ENCODE measurements around the gene KRT6B. TPM values are rescaled to one million over a fixed set of nuclear protein-coding genes. Genes with fewer than 3 reads are reported as not detected.

Gene KRT6B
- total RNA-seq, 1 experiment from 2014 or later = not detected

- no TSS peak for BruUV-seq (replicated peaks)
- H3K4me2 ChIP-seq (ENCODE audit: low read length) = no peak within 1 kb of the TSS
These were observed 17.7 kb downstream of the KRT6B start, which contains the start of gene KRT75 for GRCh38 chr12:52434081-52434733. TSS of gene KRT75 (minus strand) at chr12:52434371. CDS start at chr12:52434304, 67 bp downstream.

GRCh38 chr12:52433501-52434080, 18.4 kb downstream of the KRT6B start:
- Histone ChIP-seq H4K20me1 (ENCODE audit: insufficient read depth) (no peaks in the 10 kb centered on the region), H3K4me1 (ENCODE audit: control insufficient read depth in 1 of 2, insufficient read depth in 2 of 2, low read length in 2 of 2) (peaks cover 0 to 32% of the 10 kb centered on the region in 2 experiments; a peak in 2 of 4 replicates), H3K36me3 (ENCODE audit: control insufficient read depth in 1 of 2, insufficient read depth in 2 of 2, low read length in 2 of 2) (no peaks in the 10 kb centered on the region), H3K4me3 (replicated peaks in 1 of 2; ENCODE audit: low read depth in 1 of 2, low read length in 2 of 2) (no peak overlapping the region), H3K79me2 (ENCODE audit: insufficient read depth, low read length) (no peaks in the 10 kb centered on the region), H3K9me3 (ENCODE audit: control insufficient read depth in 1 of 2, insufficient read depth in 1 of 2, low read depth in 1 of 2, low read length in 2 of 2) (no peaks in the 10 kb centered on the region), H3K9me2 (ENCODE audit: insufficient read depth) (no peaks in the 10 kb centered on the region), H3K27ac (ENCODE audit: low read depth, low read length) (no peak overlapping the region), H2AFZ (ENCODE audit: low read depth, low read length, poor library complexity, severe bottlenecking) (no peak overlapping the region), H3K4me2 (ENCODE audit: low read length) (no peak overlapping the region), H3K9ac (ENCODE audit: low read length) (no peak overlapping the region), H3K27me3 (ENCODE audit: insufficient read depth, low read length) (no peaks in the 10 kb centered on the region; the same call in 1 of the 2 replicates)
- no peak for DNase-seq (ENCODE audit: low read depth, low spot score)
- no peak for ATAC-seq
- BruUV-seq (replicated peaks) = no TSS peak
- ChIA-PET CTCF (interaction anchor here (1.8 kb wide), 1 partner anchor 437 kb away, joined by 3 read pairs; no protein-coding TSS in a partner anchor), POLR2A (no interaction called here), RAD21 (ENCODE audit: low non-redundant PET in 1 of 2, low total read pairs in 2 of 2, uncharacterized antibody in 2 of 2, unreplicated experiment in 2 of 2) (no interaction called here)
- intact Hi-C loops (cut with micrococcal nuclease) = no loop called here
- TF ChIP-seq TCF7L2 (IDR thresholded peaks at IDR 0.05; ENCODE audit: borderline replicate concordance, extremely low read depth, insufficient read depth, insufficient read length) (no peak), ZBTB33 (IDR thresholded peaks at IDR 0.05; ENCODE audit: extremely low read depth, insufficient replicate concordance, low read length) (no peak), FOSL1 (IDR thresholded peaks at IDR 0.05; ENCODE audit: low read depth) (no peak), ZNF274 (IDR thresholded peaks at IDR 0.05; ENCODE audit: low read depth, low read length) (no peak), CTCF (IDR thresholded peaks at IDR 0.05 in 2 of 3, conservative IDR thresholded peaks at IDR 0.05 in 1 of 3; ENCODE audit: borderline replicate concordance in 1 of 3, insufficient read depth in 1 of 3, low read depth in 2 of 3, low read length in 2 of 3) (no peak), ZFX (IDR thresholded peaks at IDR 0.05) (no peak), CEBPB (IDR thresholded peaks at IDR 0.05; ENCODE audit: low read depth) (no peak), ELF1 (IDR thresholded peaks at IDR 0.05; ENCODE audit: borderline replicate concordance, low read depth) (no peak), SRF (IDR thresholded peaks at IDR 0.05; ENCODE audit: low read depth) (no peak)

More at GRCh38 chr12:52434081-52434733, 17.7 kb downstream of the KRT6B start, which contains the start of gene KRT75:
- Histone ChIP-seq H3K9me2 (ENCODE audit: insufficient read depth) (no peaks in the 10 kb centered on the region), H3K36me3 (ENCODE audit: control insufficient read depth in 1 of 2, insufficient read depth in 2 of 2, low read length in 2 of 2) (no peaks in the 10 kb centered on the region), H3K27me3 (ENCODE audit: insufficient read depth, low read length) (no peaks in the 10 kb centered on the region; the same call in 1 of the 2 replicates), H3K79me2 (ENCODE audit: insufficient read depth, low read length) (no peaks in the 10 kb centered on the region), H3K4me1 (ENCODE audit: control insufficient read depth in 1 of 2, insufficient read depth in 2 of 2, low read length in 2 of 2) (peaks cover 0 to 38% of the 10 kb centered on the region in 2 experiments; a peak in 2 of 4 replicates), H3K27ac (ENCODE audit: low read depth, low read length) (no peak within 1 kb of the TSS), H3K9me3 (ENCODE audit: control insufficient read depth in 1 of 2, insufficient read depth in 1 of 2, low read depth in 1 of 2, low read length in 2 of 2) (no peaks in the 10 kb centered on the region), H4K20me1 (ENCODE audit: insufficient read depth) (no peaks in the 10 kb centered on the region), H3K9ac (ENCODE audit: low read length) (no peak within 1 kb of the TSS), H3K4me3 (replicated peaks in 1 of 2; ENCODE audit: low read depth in 1 of 2, low read length in 2 of 2) (no peak within 1 kb of the TSS), H2AFZ (ENCODE audit: low read depth, low read length, poor library complexity, severe bottlenecking) (no peak within 1 kb of the TSS)
- CTCF ChIA-PET = interaction anchor here (1.8 kb wide), 1 partner anchor 436 kb away, joined by 3 read pairs; no protein-coding TSS in a partner anchor
- DNase-seq (ENCODE audit: low read depth, low spot score) (no peak), ATAC-seq (no peak)
- RAD21 ChIA-PET (ENCODE audit: low non-redundant PET in 1 of 2, low total read pairs in 2 of 2, uncharacterized antibody in 2 of 2, unreplicated experiment in 2 of 2) = no interaction called here
- intact Hi-C loops (cut with micrococcal nuclease) = no loop called here
- POLR2A ChIA-PET = no interaction called here
- TF ChIP-seq FOSL1 (IDR thresholded peaks at IDR 0.05; ENCODE audit: low read depth) = no peak
- TF ChIP-seq ZNF274 (IDR thresholded peaks at IDR 0.05; ENCODE audit: low read depth, low read length) = no peak
- no peak for TF ChIP-seq ATF3 (IDR thresholded peaks at IDR 0.05)
- TF ChIP-seq POLR2A (IDR thresholded peaks at IDR 0.05; ENCODE audit: borderline replicate concordance, extremely low read depth, insufficient read depth, insufficient read length) = no peak
- no peak for TF ChIP-seq EGR1 (IDR thresholded peaks at IDR 0.05; ENCODE audit: low read depth)
- TF ChIP-seq MAX (IDR thresholded peaks at IDR 0.05) = no peak
